ENCODE results near the gene GYS1.
"Not testable (repeated sequence)": the region's sequence is repeated elsewhere in the genome, so short reads cannot be mapped to it uniquely, and the experiment has no call there.

The GYS1 gene

GRCh38 chr19:48946463-48947257, 46.4 kb downstream of the GYS1 start:
- DNase-seq (ENCODE audit: low read depth in 2 of 2, low spot score in 1 of 2): no peak

GRCh38 chr19:48945817-48946216, 47.3 kb downstream of the GYS1 start:
- no peak for DNase-seq (ENCODE audit: low read depth in 2 of 2, low spot score in 1 of 2)

GRCh38 chr19:48945415-48945814, 47.7 kb downstream of the GYS1 start:
- DNase-seq (ENCODE audit: low read depth in 2 of 2, low spot score in 1 of 2): no peak

- DNase-seq (ENCODE audit: low read depth in 2 of 2, low spot score in 1 of 2): no peak
Observed at GRCh38 chr19:48943081-48943480, 50.0 kb downstream of the GYS1 start.

GRCh38 chr19:48940902-48941301, 52.2 kb downstream of the GYS1 start:
- DNase-seq (ENCODE audit: low read depth in 2 of 2, low spot score in 1 of 2): no peak

- DNase-seq (ENCODE audit: low read depth in 2 of 2, low spot score in 1 of 2): no peak
Observed at GRCh38 chr19:48938256-48938655, 54.9 kb downstream of the GYS1 start.

- no peak for DNase-seq (ENCODE audit: low read depth in 2 of 2, low spot score in 1 of 2)
Observed at GRCh38 chr19:48935864-48936263, 57.2 kb downstream of the GYS1 start.

- no peak for DNase-seq (ENCODE audit: low read depth in 2 of 2, low spot score in 1 of 2)
Observed at GRCh38 chr19:48934837-48935236, 58.3 kb downstream of the GYS1 start.

- peak; percentile 64 for DNase-seq (ENCODE audit: low read depth in 2 of 2, low spot score in 1 of 2)
Observed at GRCh38 chr19:48933382-48933932, 59.7 kb downstream of the GYS1 start, which contains the start of gene DHDH. Gene DHDH, plus strand, starts transcription at chr19:48933699. Its CDS starts 23 bp downstream, at chr19:48933722.

GRCh38 chr19:48928164-48929025, 64.7 kb downstream of the GYS1 start:
- DNase-seq (ENCODE audit: low read depth in 2 of 2, low spot score in 1 of 2): no peak

- DNase-seq (ENCODE audit: low read depth in 2 of 2, low spot score in 1 of 2): not testable (repeated sequence)
Observed at GRCh38 chr19:48927692-48928091, 65.4 kb downstream of the GYS1 start.

GRCh38 chr19:48926909-48927308, 66.2 kb downstream of the GYS1 start:
- no peak for DNase-seq (ENCODE audit: low read depth in 2 of 2, low spot score in 1 of 2)

- not testable (repeated sequence) for DNase-seq (ENCODE audit: low read depth in 2 of 2, low spot score in 1 of 2)
Observed at GRCh38 chr19:48925890-48926289, 67.2 kb downstream of the GYS1 start.

- no peak for DNase-seq (ENCODE audit: low read depth in 2 of 2, low spot score in 1 of 2)
Observed at GRCh38 chr19:48925240-48925843, 67.8 kb downstream of the GYS1 start.

GRCh38 chr19:48922548-48923490, 70.3 kb downstream of the GYS1 start:
- no peak for DNase-seq (ENCODE audit: low read depth in 2 of 2, low spot score in 1 of 2)

- no peak for DNase-seq (ENCODE audit: low read depth in 2 of 2, low spot score in 1 of 2)
Observed at GRCh38 chr19:48921721-48922500, 71.2 kb downstream of the GYS1 start.

- no peak for DNase-seq (ENCODE audit: low read depth in 2 of 2, low spot score in 1 of 2)
Observed at GRCh38 chr19:48920949-48921348, 72.2 kb downstream of the GYS1 start.

GRCh38 chr19:48919271-48919670, 73.8 kb downstream of the GYS1 start:
- not testable (repeated sequence) for DNase-seq (ENCODE audit: low read depth in 2 of 2, low spot score in 1 of 2)

GRCh38 chr19:48918801-48919247, 74.3 kb downstream of the GYS1 start:
- DNase-seq (ENCODE audit: low read depth in 2 of 2, low spot score in 1 of 2): no peak
